Sciatic nerve (tissue), 2 donors: ENCODE results near the gene SDCBP2. TPM values are rescaled to one million over a fixed set of nuclear protein-coding genes. Genes with fewer than 3 reads are reported as not detected.

Experiments used
- ATAC-seq: fragments of 200-7000 bp; cut with Tn5 transposase; one replicate; pipeline ENCODE4 v1.9.1; 2020; ENCODE audit warnings: mild to moderate bottlenecking, moderate library complexity
- DNase-seq: peaks from one replicate; pipeline ENCODE4 v3.0.0-alpha.2; 2020; ENCODE audit warnings: low spot score
- intact Hi-C: fragments of 100-400 bp; cut with DNase I; formaldehyde crosslinking; loops from one replicate; pipeline ENCODE4 v1.14.2; 2022
- total RNA-seq: library from RNA; stranded (reverse); fragmentation: NEBNext Ultra II Directional; extraction: Animal tissue kit (Norgen Biotek cat#: 25700); gene quantifications from one replicate; pipeline ENCODE4 v1.2.1, GENCODE V29; 2021
- donor health status: DM: no; HTN: no; CAD: no.
- donor health status: DM: no; HTN: no; CAD: no.

Gene SDCBP2
- total RNA-seq, 1 donor from 2014 or later, result 5.9 TPM

- ATAC-seq, result peak; percentile 7
These were observed 24.0 kb downstream of the SDCBP2 start for GRCh38 chr20:1304710-1305515.

DNA sequence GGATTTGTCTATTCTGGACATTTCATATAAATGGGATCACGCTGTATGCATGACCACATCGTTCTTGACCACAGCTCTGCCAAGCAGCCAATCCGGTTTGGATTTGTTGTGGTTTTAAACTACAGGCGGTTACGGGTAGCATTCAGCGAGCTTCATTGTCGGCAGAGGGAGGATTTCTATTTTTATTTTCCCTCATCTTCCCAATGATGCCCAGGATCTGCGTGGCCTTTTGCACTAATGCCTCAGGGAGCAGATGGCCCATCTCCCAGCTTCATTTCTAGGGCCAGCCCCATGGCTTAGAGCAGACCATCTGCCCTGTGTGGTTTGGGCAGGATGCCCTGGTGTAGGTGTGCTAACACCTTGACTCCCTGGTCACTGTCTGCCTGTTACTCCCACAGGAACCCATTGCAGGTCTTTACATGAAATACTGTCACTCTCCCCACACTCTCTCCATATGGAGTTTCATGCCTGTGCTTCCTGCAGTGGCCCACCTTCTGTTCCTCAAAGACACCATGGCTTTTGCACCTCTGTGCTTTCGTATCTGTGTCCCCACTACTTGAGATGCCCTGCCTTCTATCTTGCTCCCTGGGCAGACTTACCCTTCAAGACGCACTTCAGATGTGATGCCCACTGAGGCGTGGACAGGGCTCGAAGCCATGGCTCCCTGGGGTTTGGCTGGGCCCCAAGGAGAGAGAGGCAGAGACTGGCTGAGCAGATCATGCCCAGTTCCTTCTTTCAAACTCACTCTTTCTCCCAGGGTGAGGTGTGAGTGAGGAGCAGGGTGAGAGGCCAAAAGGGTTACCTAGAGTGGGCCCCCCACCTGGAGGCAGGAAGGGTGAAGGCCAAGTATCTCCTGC lies 26.0 kb downstream of the SDCBP2 start:
- ATAC-seq, result no peak
- intact Hi-C loops, result no loop called here

More at GRCh38 chr20:1304710-1305515, 24.0 kb downstream of the SDCBP2 start:
- no peak for DNase-seq
- intact Hi-C loops, result no loop called here

GRCh38 chr20:1301031-1301529 lies 27.9 kb downstream of the SDCBP2 start:
- no peak for ATAC-seq
- intact Hi-C loops, result no loop called here
- no peak for DNase-seq

More for the DNA sequence above, 26.0 kb downstream of the SDCBP2 start:
- no peak for DNase-seq

GRCh38 chr20:1300083-1300840 lies 28.7 kb downstream of the SDCBP2 start:
- intact Hi-C loops, result no loop called here
- ATAC-seq, result no peak
- no peak for DNase-seq

GRCh38 chr20:1299522-1299921 lies 29.4 kb downstream of the SDCBP2 start:
- intact Hi-C loops, result no loop called here
- ATAC-seq, result no peak

GRCh38 chr20:1298888-1299511 lies 29.9 kb downstream of the SDCBP2 start:
- ATAC-seq (no peak), DNase-seq (no peak)
- intact Hi-C loops, result no loop called here

More at GRCh38 chr20:1299522-1299921, 29.4 kb downstream of the SDCBP2 start:
- no peak for DNase-seq

DNA sequence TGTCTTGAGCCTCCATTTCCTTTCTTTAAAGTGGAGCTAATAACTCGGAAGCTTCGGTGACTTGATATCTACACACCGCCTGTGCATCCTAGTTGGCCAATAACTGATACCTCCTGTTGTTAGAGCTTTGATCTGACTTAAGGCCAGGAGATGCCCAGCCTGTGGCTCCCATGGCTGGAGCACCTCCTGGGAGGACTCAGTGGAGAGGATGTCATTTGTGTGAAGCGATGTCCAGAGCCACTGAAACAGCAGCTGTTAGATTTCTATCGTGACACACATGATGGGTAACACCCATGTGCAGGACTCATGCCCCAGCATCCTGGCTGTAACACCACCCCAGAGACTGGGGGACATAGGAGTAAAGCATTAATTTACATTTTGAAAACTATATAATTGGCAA lies 30.8 kb downstream of the SDCBP2 start:
- ATAC-seq, result no peak
- no peak for DNase-seq
- intact Hi-C loops, result no loop called here

- DNase-seq, result no peak
- no peak for ATAC-seq
- intact Hi-C loops, result no loop called here
These were observed 31.5 kb downstream of the SDCBP2 start for GRCh38 chr20:1297486-1297885.

GRCh38 chr20:1296922-1297321 lies 32.0 kb downstream of the SDCBP2 start:
- no peak for DNase-seq
- intact Hi-C loops, result no loop called here

GRCh38 chr20:1296117-1296610 lies 32.8 kb downstream of the SDCBP2 start:
- no peak for ATAC-seq
- intact Hi-C loops, result no loop called here

More at GRCh38 chr20:1296922-1297321, 32.0 kb downstream of the SDCBP2 start:
- ATAC-seq, result no peak

DNA sequence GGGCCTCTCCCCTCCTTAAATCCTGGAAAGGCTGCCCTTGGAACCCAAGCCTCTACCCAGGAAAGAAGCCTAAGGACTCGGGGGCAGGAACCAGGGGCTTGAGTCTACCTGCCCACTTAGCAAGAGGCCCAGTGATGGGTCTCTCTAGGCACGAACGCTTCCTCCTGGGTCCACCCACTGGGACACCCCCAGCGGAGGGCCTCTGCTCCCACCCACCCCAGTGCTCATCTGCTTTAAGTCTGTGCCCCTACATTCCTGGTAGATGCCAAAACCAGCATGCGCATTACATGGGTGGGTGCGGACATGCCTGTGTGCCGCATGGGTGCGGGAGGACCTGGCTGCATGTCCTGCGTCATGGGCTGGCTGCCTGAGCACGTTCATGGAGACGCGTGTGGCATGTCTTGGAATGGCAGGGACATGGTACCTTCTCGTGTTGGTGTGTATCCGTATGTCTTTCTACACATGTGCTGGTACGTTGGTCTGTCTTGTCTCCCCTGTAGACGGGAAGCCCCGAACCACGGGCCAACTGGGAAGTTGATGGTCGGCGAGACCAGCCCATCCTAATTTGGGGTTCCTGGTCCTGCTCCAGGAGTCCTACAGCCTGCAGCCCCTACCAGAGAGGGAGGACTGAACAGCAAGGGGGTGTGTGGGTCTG lies 33.5 kb downstream of the SDCBP2 start:
- intact Hi-C loops, result no loop called here
- no peak for ATAC-seq
- DNase-seq, result no peak

More at GRCh38 chr20:1296117-1296610, 32.8 kb downstream of the SDCBP2 start:
- DNase-seq, result no peak

- intact Hi-C loops, result no loop called here
- ATAC-seq (no peak), DNase-seq (no peak)
These were observed 34.4 kb downstream of the SDCBP2 start for GRCh38 chr20:1294497-1294896.

GRCh38 chr20:1293641-1294379 lies 35.1 kb downstream of the SDCBP2 start:
- intact Hi-C loops, result no loop called here
- ATAC-seq, result no peak
- DNase-seq, result no peak

- ATAC-seq (no peak), DNase-seq (no peak)
- intact Hi-C loops, result no loop called here
These were observed 36.3 kb downstream of the SDCBP2 start for GRCh38 chr20:1292620-1293019.

DNA sequence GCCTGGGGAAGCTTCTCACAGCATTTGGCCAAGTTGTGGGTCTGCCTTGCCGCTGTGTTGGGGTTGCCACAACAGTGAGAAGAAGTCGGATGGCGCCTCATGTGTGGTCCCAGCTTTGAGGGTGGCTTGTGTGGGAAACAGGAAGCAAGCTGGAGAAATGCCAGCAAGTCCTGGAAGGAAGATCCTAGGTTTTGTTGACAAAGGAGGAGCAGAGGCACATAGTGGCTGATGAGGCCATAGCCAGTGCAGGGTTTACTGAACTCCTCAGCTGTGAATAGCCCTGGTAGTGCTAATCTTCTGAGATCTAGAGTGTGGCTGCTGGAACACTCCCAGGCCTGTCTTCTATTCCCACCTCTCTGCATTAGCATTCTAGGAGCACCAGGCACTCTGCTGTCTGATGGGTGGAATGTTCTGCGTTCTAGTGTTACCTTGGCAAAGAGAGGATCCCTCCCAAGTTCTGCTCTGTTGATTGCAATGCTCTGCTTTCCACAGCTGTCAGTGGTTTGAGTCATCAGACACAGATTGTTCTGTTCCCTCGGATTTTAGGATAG lies 37.7 kb downstream of the SDCBP2 start:
- no peak for DNase-seq
- peak; percentile 24 for ATAC-seq
- intact Hi-C loops, result no loop called here

- intact Hi-C loops, result no loop called here
These were observed 41.0 kb downstream of the SDCBP2 start for GRCh38 chr20:1287787-1288569.

More at GRCh38 chr20:1287787-1288569, 41.0 kb downstream of the SDCBP2 start:
- DNase-seq (no peak), ATAC-seq (no peak)
